Hepatocyte (in vitro differentiated cells): Measurements from ENCODE around the gene ALDH1A3.

ENCODE experiments used
- EZH2 ChIP-seq: fragments of 200-600 bp; sonication (generic); IDR thresholded peaks from 2 replicates; pipeline ENCODE4 v1.6.1; 2016; ENCODE audit warnings: antibody characterized with exemption, mild to moderate bottlenecking, borderline replicate concordance
- EZH2phosphoT487 ChIP-seq: fragments of 200-600 bp; sonication (generic); IDR thresholded peaks from one replicate; pipeline ENCODE4 v1.6.1; 2018; ENCODE audit warnings: antibody characterized with exemption, mild to moderate bottlenecking, low read depth, moderate library complexity; ENCODE audit not compliant: unreplicated experiment, severe bottlenecking
- TF ChIP-seq, protein P1 (sequence below): fragments of 200-600 bp; sonication (generic); IDR thresholded peaks from 2 replicates; pipeline ENCODE4 v1.5.1; 2016; ENCODE audit warnings: antibody characterized with exemption, mild to moderate bottlenecking; ENCODE audit not compliant: poor library complexity

DNA sequence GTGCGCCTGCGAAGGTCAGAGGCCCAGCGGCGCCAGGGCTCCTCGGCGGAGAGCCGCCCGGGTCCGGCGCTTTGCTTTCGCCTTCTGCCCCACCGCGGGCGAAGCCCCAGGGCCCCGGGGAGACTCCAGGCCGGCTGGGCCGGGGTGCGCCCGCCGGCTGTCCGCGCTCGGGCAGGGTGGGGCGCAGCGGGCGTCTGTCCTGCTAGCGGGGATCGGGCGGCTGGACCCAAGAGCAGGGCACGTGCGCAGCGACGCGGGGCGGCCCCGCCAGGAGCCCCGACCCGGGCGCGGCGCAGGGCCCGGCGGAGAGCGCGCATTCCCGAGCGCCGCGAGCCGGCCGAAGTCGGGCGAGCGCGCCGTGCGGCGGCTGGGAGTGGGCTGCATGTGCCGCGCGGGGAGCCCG lies 569 bp upstream of the ALDH1A3 start:
- TF ChIP-seq, protein P1, sequence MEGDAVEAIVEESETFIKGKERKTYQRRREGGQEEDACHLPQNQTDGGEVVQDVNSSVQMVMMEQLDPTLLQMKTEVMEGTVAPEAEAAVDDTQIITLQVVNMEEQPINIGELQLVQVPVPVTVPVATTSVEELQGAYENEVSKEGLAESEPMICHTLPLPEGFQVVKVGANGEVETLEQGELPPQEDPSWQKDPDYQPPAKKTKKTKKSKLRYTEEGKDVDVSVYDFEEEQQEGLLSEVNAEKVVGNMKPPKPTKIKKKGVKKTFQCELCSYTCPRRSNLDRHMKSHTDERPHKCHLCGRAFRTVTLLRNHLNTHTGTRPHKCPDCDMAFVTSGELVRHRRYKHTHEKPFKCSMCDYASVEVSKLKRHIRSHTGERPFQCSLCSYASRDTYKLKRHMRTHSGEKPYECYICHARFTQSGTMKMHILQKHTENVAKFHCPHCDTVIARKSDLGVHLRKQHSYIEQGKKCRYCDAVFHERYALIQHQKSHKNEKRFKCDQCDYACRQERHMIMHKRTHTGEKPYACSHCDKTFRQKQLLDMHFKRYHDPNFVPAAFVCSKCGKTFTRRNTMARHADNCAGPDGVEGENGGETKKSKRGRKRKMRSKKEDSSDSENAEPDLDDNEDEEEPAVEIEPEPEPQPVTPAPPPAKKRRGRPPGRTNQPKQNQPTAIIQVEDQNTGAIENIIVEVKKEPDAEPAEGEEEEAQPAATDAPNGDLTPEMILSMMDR = no peak
- peak; percentile 68 for TF ChIP-seq EZH2phosphoT487
- TF ChIP-seq EZH2 = no peak
